ENCODE results near the gene EPG5. TPM values are rescaled to one million over a fixed set of nuclear protein-coding genes. Genes with fewer than 3 reads are reported as not detected.

The EPG5 gene
- total and polyA plus RNA-seq, 2 of the 4 experiments (the other 2 are of a cell fraction): 37.3 to 114 TPM

- no peak overlapping the region for H3K4me2 ChIP-seq (ENCODE audit: low read depth, low read length)
- no peak overlapping the region for H2BK5ac ChIP-seq (ENCODE audit: low read depth, low read length, poor library complexity, severe bottlenecking)
- no peak overlapping the region for H4K5ac ChIP-seq (ENCODE audit: low read depth, low read length)
- H3K4me3 ChIP-seq (ENCODE audit: insufficient read depth, low read depth, low read length): no peak overlapping the region
- no peak for TF ChIP-seq MAFK (IDR thresholded peaks at IDR 0.05; ENCODE audit: low read depth, low read length)
- TF ChIP-seq RCOR1 (IDR thresholded peaks at IDR 0.05; ENCODE audit: insufficient replicate concordance, low read length): no peak
- no peak for TF ChIP-seq CEBPB (IDR thresholded peaks at IDR 0.05; ENCODE audit: low read depth, low read length)
- TF ChIP-seq, protein P1, sequence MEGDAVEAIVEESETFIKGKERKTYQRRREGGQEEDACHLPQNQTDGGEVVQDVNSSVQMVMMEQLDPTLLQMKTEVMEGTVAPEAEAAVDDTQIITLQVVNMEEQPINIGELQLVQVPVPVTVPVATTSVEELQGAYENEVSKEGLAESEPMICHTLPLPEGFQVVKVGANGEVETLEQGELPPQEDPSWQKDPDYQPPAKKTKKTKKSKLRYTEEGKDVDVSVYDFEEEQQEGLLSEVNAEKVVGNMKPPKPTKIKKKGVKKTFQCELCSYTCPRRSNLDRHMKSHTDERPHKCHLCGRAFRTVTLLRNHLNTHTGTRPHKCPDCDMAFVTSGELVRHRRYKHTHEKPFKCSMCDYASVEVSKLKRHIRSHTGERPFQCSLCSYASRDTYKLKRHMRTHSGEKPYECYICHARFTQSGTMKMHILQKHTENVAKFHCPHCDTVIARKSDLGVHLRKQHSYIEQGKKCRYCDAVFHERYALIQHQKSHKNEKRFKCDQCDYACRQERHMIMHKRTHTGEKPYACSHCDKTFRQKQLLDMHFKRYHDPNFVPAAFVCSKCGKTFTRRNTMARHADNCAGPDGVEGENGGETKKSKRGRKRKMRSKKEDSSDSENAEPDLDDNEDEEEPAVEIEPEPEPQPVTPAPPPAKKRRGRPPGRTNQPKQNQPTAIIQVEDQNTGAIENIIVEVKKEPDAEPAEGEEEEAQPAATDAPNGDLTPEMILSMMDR (conservative IDR thresholded peaks at IDR 0.05; ENCODE audit: low read depth, low read length): no peak
- TF ChIP-seq BHLHE40 (IDR thresholded peaks at IDR 0.05; ENCODE audit: low read depth, low read length): no peak
- H2AK5ac ChIP-seq (ENCODE audit: low read depth, low read length): no peak overlapping the region
- no peak overlapping the region for H3K9ac ChIP-seq (ENCODE audit: low read depth, low read length)
- H3K36me3 ChIP-seq (ENCODE audit: control insufficient read depth, insufficient read depth, low read length): peaks cover 8% of the 10 kb centered on the region; the same call in 1 of the 2 replicates
- no peak overlapping the region for H2AK9ac ChIP-seq (replicated peaks; ENCODE audit: low read depth, low read length, poor library complexity)
- POLR2A ChIA-PET (ENCODE audit: unreplicated experiment): no interaction called here
- dilution Hi-C loops (cut with HindIII; ENCODE audit: low sequenced_read_pairs, unreplicated experiment): no loop called here
- no peaks in the 10 kb centered on the region for H3K9me1 ChIP-seq (ENCODE audit: insufficient read depth, low read length)
- intact Hi-C loops (cut with micrococcal nuclease): no loop called here
- H3K27me3 ChIP-seq (ENCODE audit: control insufficient read depth, insufficient read depth, low read length): no peaks in the 10 kb centered on the region
- no peak overlapping the region for H3K4ac ChIP-seq (ENCODE audit: low read depth, low read length)
- H3K18ac ChIP-seq (ENCODE audit: low read depth, low read length): no peak overlapping the region
- H4K20me1 ChIP-seq (ENCODE audit: insufficient read depth, low read length): no peaks in the 10 kb centered on the region
- BruUV-seq (replicated peaks): no TSS peak
- no peaks in the 10 kb centered on the region for H3K4me1 ChIP-seq (ENCODE audit: control insufficient read depth, insufficient read depth, low read length)
- no peak overlapping the region for H3K23ac ChIP-seq (ENCODE audit: low read depth, low read length)
- no peaks in the 10 kb centered on the region; the same call in 1 of the 2 replicates for H3K9me3 ChIP-seq (ENCODE audit: control insufficient read depth, insufficient read depth, low read length)
- no peak overlapping the region for H3K27ac ChIP-seq (ENCODE audit: insufficient read depth, low read length)
- DNase-seq (no peak), ATAC-seq (ENCODE audit: low read depth) (no peak)
- no peaks in the 10 kb centered on the region for H3K79me1 ChIP-seq (ENCODE audit: low read depth in 1 of 2, low read length in 2 of 2)
- no peak overlapping the region for H2BK120ac ChIP-seq (ENCODE audit: low read depth, low read length)
- WGBS, 2 experiments (ENCODE audit: extremely low coverage in 2 of 2, insufficient read length in 1 of 2): 100% methylated on average over 1 of the region's 3 CpGs; no CpG with 5 or more reads in 1 of the 2 experiments
- CTCF ChIA-PET: no interaction called here
- no peak overlapping the region for H4K8ac ChIP-seq (ENCODE audit: low read depth in 2 of 2, low read length in 2 of 2)
- no peak overlapping the region for H2AFZ ChIP-seq (replicated peaks; ENCODE audit: low read length, poor library complexity)
- no peak overlapping the region for H2BK20ac ChIP-seq (ENCODE audit: low read depth, low read length)
- no peak overlapping the region for H2BK15ac ChIP-seq (ENCODE audit: low read depth, low read length)
- H4K91ac ChIP-seq (ENCODE audit: insufficient read depth, low read depth, low read length): no peak overlapping the region
- H3K14ac ChIP-seq (replicated peaks; ENCODE audit: low read depth, low read length): no peak overlapping the region
- H3K56ac ChIP-seq (ENCODE audit: extremely low read depth, insufficient read depth, low read length): no peak overlapping the region
- in situ Hi-C loops (cut with MboI; ENCODE audit: low sequenced_read_pairs): no loop called here
These were observed 32.4 kb upstream of the EPG5 start for GRCh38 chr18:45999536-45999935.

All from IMR-90 (cell line).